HL-60 (cell line): ENCODE measurements around the gene ROBO1.

Experiments used
- DNase-seq, 2 experiments: peaks; one replicate each; pipeline ENCODE4 v3.0.0-alpha.2; 2010 to 2020; ENCODE audit warnings: low read depth in 1 of 2, low spot score in 1 of 2
- H3K27ac ChIP-seq: fragments of 250-450 bp; sonication (Bioruptor Pico); replicated peaks from 2 replicates; pipeline ENCODE4 v1.5.1; 2020; ENCODE audit warnings: mild to moderate bottlenecking, moderate library complexity
- H3K27me3 ChIP-seq: fragments of 250-450 bp; sonication (Bioruptor Pico); 2 replicates; pipeline ENCODE4 v1.5.1; 2021; ENCODE audit warnings: mild to moderate bottlenecking, moderate library complexity; ENCODE audit not compliant: insufficient read depth, poor library complexity, severe bottlenecking
- H3K4me3 ChIP-seq: replicated peaks from 2 replicates; pipeline ENCODE4 v1.5.1; 2011; ENCODE audit warnings: mild to moderate bottlenecking, control low read depth, low read length; ENCODE audit not compliant: insufficient read depth
- CTCF ChIP-seq: IDR thresholded peaks from one replicate; pipeline ENCODE4 v1.5.1; 2011; ENCODE audit warnings: low read length, control low read depth, inconsistent platforms; ENCODE audit not compliant: insufficient read depth
- GABPA ChIP-seq: IDR thresholded peaks from 2 replicates; pipeline ENCODE4 v1.6.1; 2012; ENCODE audit warnings: low read depth
- POLR2AphosphoS5 ChIP-seq: IDR thresholded peaks from 2 replicates; pipeline ENCODE4 v1.6.1; 2012; ENCODE audit warnings: low read depth
- REST ChIP-seq: IDR thresholded peaks from 2 replicates; pipeline ENCODE4 v1.6.1; 2012; ENCODE audit warnings: low read depth; ENCODE audit not compliant: insufficient replicate concordance
- SPI1 ChIP-seq: IDR thresholded peaks from 2 replicates; pipeline ENCODE4 v1.6.1; 2012; ENCODE audit warnings: low read depth, mild to moderate bottlenecking, borderline replicate concordance

ROBO1 gene

GRCh38 chr3:78867409-78868372, 900.1 kb downstream of the ROBO1 start:
- TF ChIP-seq POLR2AphosphoS5, result no peak
- no peak for TF ChIP-seq SPI1
- no peak for TF ChIP-seq CTCF
- no peak for TF ChIP-seq REST
- TF ChIP-seq GABPA, result no peak
- DNase-seq, result no peak
- Histone ChIP-seq H3K4me3 (no peak overlapping the region), H3K27me3 (no peaks in the 10 kb centered on the region), H3K27ac (no peak overlapping the region)

- TF ChIP-seq GABPA (no peak), POLR2AphosphoS5 (no peak), SPI1 (no peak), REST (no peak), CTCF (no peak)
- Histone ChIP-seq H3K27me3 (no peaks in the 10 kb centered on the region), H3K27ac (no peak overlapping the region), H3K4me3 (no peak overlapping the region)
- DNase-seq, result no peak
Measured at GRCh38 chr3:78863306-78864203, 904.2 kb downstream of the ROBO1 start.

- TF ChIP-seq CTCF (no peak), GABPA (no peak), SPI1 (no peak), POLR2AphosphoS5 (no peak), REST (no peak)
- H3K4me3 ChIP-seq, result no peak overlapping the region
- no peaks in the 10 kb centered on the region for H3K27me3 ChIP-seq
- no peak for DNase-seq
- H3K27ac ChIP-seq, result no peak overlapping the region
Measured at GRCh38 chr3:78861156-78861555, 906.6 kb downstream of the ROBO1 start.
